ENCODE measurements around the gene SETD1B.

Gene SETD1B

DNA sequence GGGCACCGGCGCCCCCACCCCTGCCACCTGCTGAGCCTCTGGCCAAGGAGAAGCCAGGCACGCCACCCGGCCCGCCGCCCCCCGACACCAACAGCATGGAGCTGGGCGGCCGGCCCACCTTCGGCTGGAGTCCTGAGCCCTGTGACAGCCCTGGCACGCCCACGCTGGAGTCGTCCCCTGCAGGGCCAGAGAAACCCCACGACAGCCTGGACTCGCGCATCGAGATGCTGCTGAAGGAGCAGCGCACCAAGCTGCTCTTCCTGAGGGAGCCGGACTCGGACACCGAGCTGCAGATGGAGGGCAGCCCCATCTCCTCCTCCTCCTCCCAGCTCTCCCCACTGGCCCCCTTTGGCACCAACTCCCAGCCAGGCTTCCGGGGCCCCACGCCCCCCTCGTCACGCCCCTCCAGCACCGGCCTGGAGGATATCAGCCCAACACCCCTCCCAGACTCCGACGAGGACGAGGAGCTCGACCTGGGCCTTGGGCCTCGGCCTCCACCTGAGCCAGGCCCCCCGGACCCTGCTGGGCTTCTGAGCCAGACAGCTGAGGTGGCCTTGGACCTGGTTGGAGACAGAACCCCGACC, 6.5 kb downstream of the SETD1B start:
- no peak for TF ChIP-seq CTCF (IDR thresholded peaks at IDR 0.05; ENCODE audit: borderline replicate concordance, insufficient read depth, low read depth, low read length)

GRCh38 chr12:121810833-121811433, 7.1 kb downstream of the SETD1B start:
- no peak for TF ChIP-seq CTCF (IDR thresholded peaks at IDR 0.05; ENCODE audit: borderline replicate concordance, insufficient read depth, low read depth, low read length)

More for the DNA sequence above, 6.5 kb downstream of the SETD1B start:
- no peak overlapping the region for H3K4me3 ChIP-seq (ENCODE audit: low read depth, low read length)

DNA sequence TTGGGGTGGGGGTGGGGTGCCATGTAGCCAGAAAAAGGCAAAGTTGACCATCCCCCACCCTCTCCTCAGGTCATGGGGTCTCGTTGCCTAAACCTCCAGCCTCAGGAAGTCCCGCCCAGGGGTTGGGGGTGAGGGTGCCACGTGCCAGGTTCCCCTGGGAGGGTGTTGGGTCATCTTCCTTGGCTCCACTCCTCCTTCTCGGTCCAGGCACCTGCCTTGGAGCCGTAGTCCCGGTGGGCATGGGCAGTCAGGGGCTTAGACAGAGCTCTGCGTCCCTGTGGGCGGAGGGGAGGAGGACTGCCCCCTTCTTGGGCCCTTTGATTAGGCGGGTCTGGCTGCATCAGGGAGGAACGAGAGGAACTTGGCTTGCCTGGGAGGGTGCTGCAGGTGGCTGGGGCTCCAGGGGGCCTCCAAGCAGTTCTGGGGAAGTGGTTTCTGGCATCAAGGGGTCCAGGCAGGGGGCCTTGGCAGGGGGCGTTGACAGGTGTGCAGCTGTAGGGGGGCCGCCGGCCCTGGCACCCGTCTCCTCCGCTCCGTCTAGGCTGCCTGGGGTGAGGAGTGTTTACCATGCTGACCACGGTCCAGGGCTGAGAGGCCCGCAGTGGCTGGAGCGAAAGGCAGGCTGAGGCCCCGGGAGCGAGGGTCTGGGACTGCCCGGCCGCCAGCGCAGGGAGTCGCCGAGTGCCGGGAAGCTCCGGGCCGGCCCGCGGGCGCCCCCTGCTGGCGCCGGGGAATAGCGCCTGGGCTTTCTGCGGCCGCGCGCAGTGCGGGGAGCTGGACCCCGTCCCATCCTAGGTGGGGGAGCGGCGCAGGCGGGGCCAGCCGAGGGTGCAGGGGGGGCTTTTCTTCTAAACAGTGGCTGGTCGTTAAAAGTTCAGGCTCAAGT, 7.9 kb downstream of the SETD1B start:
- H3K4me3 ChIP-seq (ENCODE audit: low read depth, low read length) = peak overlapping the region; percentile 66
- peak; percentile 98 for TF ChIP-seq CTCF (IDR thresholded peaks at IDR 0.05; ENCODE audit: borderline replicate concordance, insufficient read depth, low read depth, low read length)

More at GRCh38 chr12:121810833-121811433, 7.1 kb downstream of the SETD1B start:
- peak overlapping the region; percentile 66 for H3K4me3 ChIP-seq (ENCODE audit: low read depth, low read length)

- TF ChIP-seq CTCF (IDR thresholded peaks at IDR 0.05; ENCODE audit: borderline replicate concordance, insufficient read depth, low read depth, low read length) = no peak
- peak overlapping the region; percentile 66 for H3K4me3 ChIP-seq (ENCODE audit: low read depth, low read length)
These were observed 8.6 kb downstream of the SETD1B start for GRCh38 chr12:121812320-121812871.

- no peak overlapping the region for H3K4me3 ChIP-seq (ENCODE audit: low read depth, low read length)
- no peak for TF ChIP-seq CTCF (IDR thresholded peaks at IDR 0.05; ENCODE audit: borderline replicate concordance, insufficient read depth, low read depth, low read length)
These were observed 9.4 kb downstream of the SETD1B start for GRCh38 chr12:121812921-121813896.

DNA sequence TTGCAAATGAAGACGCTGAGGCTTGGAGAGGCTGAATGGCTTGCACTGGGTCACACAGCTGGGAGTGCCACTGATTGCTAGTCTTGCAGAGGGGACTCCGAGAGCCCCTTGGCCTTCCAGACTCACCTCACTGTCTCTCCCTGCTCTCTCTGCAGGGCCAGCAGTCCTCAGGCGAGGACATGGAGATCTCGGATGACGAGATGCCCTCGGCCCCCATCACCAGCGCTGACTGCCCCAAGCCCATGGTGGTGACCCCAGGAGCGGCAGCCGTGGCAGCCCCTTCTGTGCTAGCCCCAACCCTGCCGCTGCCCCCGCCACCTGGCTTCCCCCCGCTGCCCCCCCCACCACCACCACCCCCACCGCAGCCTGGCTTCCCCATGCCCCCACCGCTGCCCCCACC, 10.1 kb downstream of the SETD1B start:
- no peak for TF ChIP-seq CTCF (IDR thresholded peaks at IDR 0.05; ENCODE audit: borderline replicate concordance, insufficient read depth, low read depth, low read length)
- H3K4me3 ChIP-seq (ENCODE audit: low read depth, low read length) = no peak overlapping the region
